Bronchial epithelial cell (primary cell): ENCODE data around the gene PKN1. TPM values are rescaled to one million over a fixed set of nuclear protein-coding genes. Genes with fewer than 3 reads are reported as not detected.

Source experiments
- DNase-seq: peaks from one replicate; pipeline ENCODE4 v3.0.0-alpha.2; 2010; ENCODE audit warnings: low read depth
- FAIRE-seq: peaks from 2 replicates; lab custom pipeline; 2011; peaks lifted over from hg19 to GRCh38; lab: Jason Lieb, UNC
- H3K27me3 ChIP-seq: 2 replicates; pipeline ENCODE4 v1.5.1; 2011; ENCODE audit warnings: low read length; ENCODE audit not compliant: control insufficient read depth, insufficient read depth
- H3K36me3 ChIP-seq: 2 replicates; pipeline ENCODE4 v1.5.1; 2011; ENCODE audit warnings: low read length; ENCODE audit not compliant: control insufficient read depth, insufficient read depth
- H3K4me3 ChIP-seq: 2 replicates; pipeline ENCODE4 v1.5.1; 2011; ENCODE audit warnings: mild to moderate bottlenecking, low read depth, low read length, control low read depth
- total RNA-seq: library from RNA; depleted of rRNA; stranded (reverse); fragments of >200 nt; gene quantifications from 2 replicates; pipeline ENCODE4 v1.2.1, GENCODE V29; 2014
- TF ChIP-seq, protein P1 (sequence below): IDR thresholded peaks from 2 replicates; pipeline ENCODE4 v1.5.1; 2011; ENCODE audit warnings: mild to moderate bottlenecking, moderate library complexity, low read length, control low read depth, inconsistent platforms; ENCODE audit not compliant: insufficient read depth, severe bottlenecking

Gene PKN1
- total RNA-seq, 1 donor from 2014 or later: 32.9 TPM

DNA sequence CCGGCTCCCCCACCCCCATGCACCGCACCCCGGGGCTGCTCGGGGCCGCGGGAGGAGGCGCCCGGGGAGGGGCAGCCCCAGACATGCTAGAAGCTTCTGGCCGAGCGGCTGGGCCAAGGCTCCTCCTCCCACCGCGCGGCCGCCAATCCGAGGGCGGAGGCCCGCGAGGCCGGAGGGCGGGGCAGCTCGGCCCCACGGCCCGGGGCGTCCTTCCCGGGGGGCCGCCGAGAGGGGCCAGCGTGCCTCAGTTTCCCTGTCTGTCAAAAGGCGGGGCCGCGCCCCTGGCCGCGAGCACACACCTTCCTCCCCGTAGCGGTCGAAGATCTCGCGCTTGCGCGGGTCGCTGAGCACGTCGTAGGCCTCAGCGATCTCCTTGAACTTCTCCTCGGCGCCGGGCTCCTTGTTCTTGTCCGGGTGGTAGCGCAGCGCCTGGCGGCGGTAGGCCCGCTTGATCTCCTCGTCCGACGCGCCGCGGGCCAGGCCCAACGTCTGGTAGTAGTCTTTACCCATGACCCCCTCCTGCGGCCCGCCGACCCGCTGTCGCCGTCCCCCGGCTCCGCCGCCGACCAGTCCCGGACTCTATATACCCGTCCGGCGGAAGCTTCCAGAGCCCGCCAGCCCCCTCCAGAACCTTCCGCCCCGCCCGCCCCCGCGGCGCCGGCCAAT is 84.9 kb downstream of the PKN1 start, which contains the start of gene DNAJB1:
DNAJB1 (minus strand) TSS at position 558 of the 666 bp plus-strand sequence; CDS start at position 510, 48 bp downstream.
- Histone ChIP-seq H3K4me3 (peak within 1 kb of the TSS; percentile 95), H3K27me3 (no peaks in the 10 kb centered on the region), H3K36me3 (peaks cover 21% of the 10 kb centered on the region)
- DNase-seq (peak; percentile 53), FAIRE-seq (no peak)
- TF ChIP-seq, protein P1, sequence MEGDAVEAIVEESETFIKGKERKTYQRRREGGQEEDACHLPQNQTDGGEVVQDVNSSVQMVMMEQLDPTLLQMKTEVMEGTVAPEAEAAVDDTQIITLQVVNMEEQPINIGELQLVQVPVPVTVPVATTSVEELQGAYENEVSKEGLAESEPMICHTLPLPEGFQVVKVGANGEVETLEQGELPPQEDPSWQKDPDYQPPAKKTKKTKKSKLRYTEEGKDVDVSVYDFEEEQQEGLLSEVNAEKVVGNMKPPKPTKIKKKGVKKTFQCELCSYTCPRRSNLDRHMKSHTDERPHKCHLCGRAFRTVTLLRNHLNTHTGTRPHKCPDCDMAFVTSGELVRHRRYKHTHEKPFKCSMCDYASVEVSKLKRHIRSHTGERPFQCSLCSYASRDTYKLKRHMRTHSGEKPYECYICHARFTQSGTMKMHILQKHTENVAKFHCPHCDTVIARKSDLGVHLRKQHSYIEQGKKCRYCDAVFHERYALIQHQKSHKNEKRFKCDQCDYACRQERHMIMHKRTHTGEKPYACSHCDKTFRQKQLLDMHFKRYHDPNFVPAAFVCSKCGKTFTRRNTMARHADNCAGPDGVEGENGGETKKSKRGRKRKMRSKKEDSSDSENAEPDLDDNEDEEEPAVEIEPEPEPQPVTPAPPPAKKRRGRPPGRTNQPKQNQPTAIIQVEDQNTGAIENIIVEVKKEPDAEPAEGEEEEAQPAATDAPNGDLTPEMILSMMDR: no peak

DNA sequence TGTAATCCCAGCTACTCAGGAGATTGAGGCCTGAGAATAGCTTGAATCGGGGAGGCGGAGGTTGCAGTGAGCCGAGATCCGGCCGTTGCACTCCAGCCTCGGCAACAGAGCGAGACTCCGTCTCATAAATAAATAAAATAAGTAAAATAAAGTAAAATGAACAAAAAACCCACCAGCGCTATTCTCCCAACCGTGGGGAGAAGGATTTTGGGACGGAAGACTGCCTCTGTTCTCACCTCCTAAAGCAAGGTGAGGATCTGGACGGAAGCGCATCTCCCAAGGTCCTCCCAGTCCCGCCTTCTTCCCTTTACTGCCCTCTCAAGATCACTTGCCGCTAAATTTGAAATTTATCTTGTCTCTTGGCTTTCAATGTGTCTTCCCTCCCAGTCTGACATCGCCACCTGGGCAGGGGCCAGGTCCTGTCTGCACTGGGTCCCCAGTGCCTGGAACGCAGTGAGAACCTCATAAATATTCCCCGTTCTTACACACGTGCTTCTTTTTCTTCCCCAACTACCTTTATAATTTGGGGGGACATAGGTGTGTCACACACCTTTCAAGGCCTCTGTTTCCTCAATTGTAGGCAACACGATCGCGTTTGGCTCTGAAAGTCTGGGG is 86.2 kb downstream of the PKN1 start:
- H3K27me3 ChIP-seq: no peaks in the 10 kb centered on the region
- H3K4me3 ChIP-seq: no peak overlapping the region
- FAIRE-seq (no peak), DNase-seq (no peak)
- peaks cover 21% of the 10 kb centered on the region for H3K36me3 ChIP-seq
- TF ChIP-seq, protein P1: no peak

DNA sequence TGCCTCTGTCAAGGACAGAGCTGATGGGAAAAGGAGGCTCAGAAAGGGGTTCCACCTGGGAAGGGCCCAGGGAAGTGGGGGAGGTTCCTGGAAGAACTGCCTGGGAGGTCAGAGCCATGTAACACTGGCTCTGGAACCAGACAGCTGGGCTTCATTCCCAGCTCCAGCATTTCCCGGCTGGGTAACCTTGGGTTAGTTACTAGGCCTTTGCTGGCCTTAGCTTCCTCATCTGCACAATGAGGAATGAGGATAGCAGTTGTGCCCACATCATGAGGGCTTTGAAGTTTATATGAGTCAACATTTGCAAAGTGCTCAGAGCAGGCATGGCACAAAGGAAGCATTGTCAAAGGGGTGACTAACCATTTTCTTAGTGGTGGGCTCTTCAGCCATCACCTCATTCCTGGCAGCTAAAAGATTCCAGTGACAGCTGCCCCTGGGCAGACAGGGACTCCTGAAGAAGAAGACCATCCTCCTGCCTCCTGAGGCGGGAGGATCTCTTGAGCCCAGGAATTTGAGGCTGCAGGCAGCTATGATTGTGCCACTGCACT is 86.8 kb downstream of the PKN1 start:
- H3K27me3 ChIP-seq: no peaks in the 10 kb centered on the region
- TF ChIP-seq, protein P1: no peak
- H3K4me3 ChIP-seq: no peak overlapping the region
- FAIRE-seq (no peak), DNase-seq (peak; percentile 93)
- H3K36me3 ChIP-seq: peaks cover 20% of the 10 kb centered on the region

DNA sequence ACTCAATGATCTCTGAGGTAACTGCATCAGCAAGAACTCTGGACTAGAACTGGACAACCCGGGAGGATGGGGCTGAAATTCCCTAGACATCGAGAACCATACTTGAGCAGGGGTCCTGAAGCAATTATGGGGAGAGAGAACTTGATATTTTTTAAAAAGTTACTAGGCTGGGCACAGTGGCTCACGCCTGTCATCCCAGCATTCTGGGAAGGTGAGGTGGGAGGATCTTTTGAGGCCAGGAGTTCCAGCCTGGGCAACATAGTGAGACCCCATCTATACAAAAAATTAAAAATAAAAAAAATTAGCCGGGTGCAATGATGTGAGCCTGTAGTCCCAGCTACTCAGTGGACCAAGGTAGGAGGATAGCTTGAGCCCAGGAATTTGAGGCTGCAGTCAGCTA is 87.4 kb downstream of the PKN1 start:
- TF ChIP-seq, protein P1: no peak
- no peak for FAIRE-seq

More for the DNA sequence above, 87.4 kb downstream of the PKN1 start:
- no peak for DNase-seq
- Histone ChIP-seq H3K4me3 (no peak overlapping the region), H3K36me3 (peaks cover 13% of the 10 kb centered on the region), H3K27me3 (no peaks in the 10 kb centered on the region)

Other genes starting within 250 kb of the PKN1 start
- 2.1 and 5.9 TPM in 2 replicates for gene ADGRL1, start 227.1 kb upstream of the PKN1 start, total RNA-seq
- 2.4 and 3.5 TPM in 2 replicates for gene ADGRE5, start 51.9 kb upstream of the PKN1 start, total RNA-seq
- 36.7 and 54.8 TPM in 2 replicates for gene DDX39A, start 14.0 kb upstream of the PKN1 start, total RNA-seq
- gene PTGER1, start 42.0 kb downstream of the PKN1 start, total RNA-seq: 1.5 and 2.6 TPM in 2 replicates
- gene GIPC1, start 62.8 kb downstream of the PKN1 start, total RNA-seq: 327 and 466 TPM in 2 replicates
- 58.4 and 117 TPM in 2 replicates for gene DNAJB1, start 85.1 kb downstream of the PKN1 start, total RNA-seq
- 20.0 and 46.3 TPM in 2 replicates for gene TECR, start 96.3 kb downstream of the PKN1 start, total RNA-seq
- gene NDUFB7, start 138.8 kb downstream of the PKN1 start, total RNA-seq: 192 and 347 TPM in 2 replicates
- gene CLEC17A, start 149.8 kb downstream of the PKN1 start, total RNA-seq: not detected in 2 replicates
- gene ADGRE3, start 241.5 kb downstream of the PKN1 start, total RNA-seq: not detected in 2 replicates